ENCODE measurements around the gene TMEM238L. TPM values are rescaled to one million over a fixed set of nuclear protein-coding genes. Genes with fewer than 3 reads are reported as not detected.
"Not testable (repeated sequence)": the region's sequence is repeated elsewhere in the genome, so short reads cannot be mapped to it uniquely, and the experiment has no call there.

TMEM238L gene
- total RNA-seq, result not detected in 2 replicates

DNA sequence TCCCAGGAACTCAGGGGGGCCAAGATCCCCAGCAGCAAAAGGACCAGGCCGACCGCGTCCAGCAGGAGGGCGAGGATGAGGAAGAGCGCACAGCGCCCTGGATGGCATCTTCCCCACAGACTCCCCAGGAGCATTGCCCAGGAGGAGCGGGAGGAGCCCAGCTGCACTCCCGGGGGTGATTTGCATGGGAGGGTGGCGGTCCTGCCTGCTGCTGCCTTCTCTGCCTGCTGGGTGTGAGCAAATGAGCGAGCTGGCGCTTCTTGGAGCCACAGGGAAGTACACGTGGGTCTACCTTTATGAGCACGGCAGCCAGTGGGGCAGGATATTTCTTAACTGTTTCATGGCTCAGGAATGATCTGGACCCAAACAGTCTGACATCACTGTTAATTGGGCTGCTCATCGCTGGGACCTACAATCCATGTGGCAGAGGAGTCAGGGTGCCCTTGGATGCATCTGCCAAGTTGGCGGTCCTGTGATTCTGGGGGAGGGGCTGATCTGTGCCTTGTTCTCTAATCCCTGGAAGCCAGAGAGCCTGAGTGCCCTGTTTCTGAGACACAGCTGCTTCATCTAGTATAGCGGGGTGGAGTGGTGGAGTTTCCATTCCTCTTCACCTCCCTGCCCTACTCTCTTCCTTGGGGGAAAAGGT is at the start of gene TMEM238L:
Gene TMEM238L (minus strand): TSS at position 270 of the 646 bp plus-strand sequence. CDS start 136 bp downstream, at position 134.
- TF ChIP-seq, protein P1, sequence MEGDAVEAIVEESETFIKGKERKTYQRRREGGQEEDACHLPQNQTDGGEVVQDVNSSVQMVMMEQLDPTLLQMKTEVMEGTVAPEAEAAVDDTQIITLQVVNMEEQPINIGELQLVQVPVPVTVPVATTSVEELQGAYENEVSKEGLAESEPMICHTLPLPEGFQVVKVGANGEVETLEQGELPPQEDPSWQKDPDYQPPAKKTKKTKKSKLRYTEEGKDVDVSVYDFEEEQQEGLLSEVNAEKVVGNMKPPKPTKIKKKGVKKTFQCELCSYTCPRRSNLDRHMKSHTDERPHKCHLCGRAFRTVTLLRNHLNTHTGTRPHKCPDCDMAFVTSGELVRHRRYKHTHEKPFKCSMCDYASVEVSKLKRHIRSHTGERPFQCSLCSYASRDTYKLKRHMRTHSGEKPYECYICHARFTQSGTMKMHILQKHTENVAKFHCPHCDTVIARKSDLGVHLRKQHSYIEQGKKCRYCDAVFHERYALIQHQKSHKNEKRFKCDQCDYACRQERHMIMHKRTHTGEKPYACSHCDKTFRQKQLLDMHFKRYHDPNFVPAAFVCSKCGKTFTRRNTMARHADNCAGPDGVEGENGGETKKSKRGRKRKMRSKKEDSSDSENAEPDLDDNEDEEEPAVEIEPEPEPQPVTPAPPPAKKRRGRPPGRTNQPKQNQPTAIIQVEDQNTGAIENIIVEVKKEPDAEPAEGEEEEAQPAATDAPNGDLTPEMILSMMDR (conservative IDR thresholded peaks at IDR 0.05; ENCODE audit: low read depth, low read length), result no peak
- DNase-seq (ENCODE audit: low read depth), result no peak
- no peak within 1 kb of the TSS for H3K4me3 ChIP-seq (ENCODE audit: low read depth, low read length)

- H3K4me3 ChIP-seq (ENCODE audit: low read depth, low read length); DNase-seq (ENCODE audit: low read depth): not testable (repeated sequence)
Measured at GRCh38 chr17:10846636-10847035, 42.7 kb upstream of the TMEM238L start.

- no peak for DNase-seq (ENCODE audit: low read depth)
- H3K4me3 ChIP-seq (ENCODE audit: low read depth, low read length), result peak overlapping the region; percentile 59
- TF ChIP-seq, protein P1 (conservative IDR thresholded peaks at IDR 0.05; ENCODE audit: low read depth, low read length), result no peak
Measured at GRCh38 chr17:10845388-10845751, 41.5 kb upstream of the TMEM238L start.

- TF ChIP-seq, protein P1 (conservative IDR thresholded peaks at IDR 0.05; ENCODE audit: low read depth, low read length), result peak; percentile 89
- H3K4me3 ChIP-seq (ENCODE audit: low read depth, low read length), result peak overlapping the region; percentile 59
- DNase-seq (ENCODE audit: low read depth), result peak; percentile 3
Measured at GRCh38 chr17:10844621-10845387, 40.9 kb upstream of the TMEM238L start.

- TF ChIP-seq, protein P1 (conservative IDR thresholded peaks at IDR 0.05; ENCODE audit: low read depth, low read length), result no peak
- no peak for DNase-seq (ENCODE audit: low read depth)
- H3K4me3 ChIP-seq (ENCODE audit: low read depth, low read length), result no peak overlapping the region
Measured at GRCh38 chr17:10843811-10844210, 39.9 kb upstream of the TMEM238L start.

- TF ChIP-seq, protein P1 (conservative IDR thresholded peaks at IDR 0.05; ENCODE audit: low read depth, low read length), result no peak
- H3K4me3 ChIP-seq (ENCODE audit: low read depth, low read length), result no peak overlapping the region
- DNase-seq (ENCODE audit: low read depth), result no peak
Measured at GRCh38 chr17:10842658-10843057, 38.8 kb upstream of the TMEM238L start.

DNA sequence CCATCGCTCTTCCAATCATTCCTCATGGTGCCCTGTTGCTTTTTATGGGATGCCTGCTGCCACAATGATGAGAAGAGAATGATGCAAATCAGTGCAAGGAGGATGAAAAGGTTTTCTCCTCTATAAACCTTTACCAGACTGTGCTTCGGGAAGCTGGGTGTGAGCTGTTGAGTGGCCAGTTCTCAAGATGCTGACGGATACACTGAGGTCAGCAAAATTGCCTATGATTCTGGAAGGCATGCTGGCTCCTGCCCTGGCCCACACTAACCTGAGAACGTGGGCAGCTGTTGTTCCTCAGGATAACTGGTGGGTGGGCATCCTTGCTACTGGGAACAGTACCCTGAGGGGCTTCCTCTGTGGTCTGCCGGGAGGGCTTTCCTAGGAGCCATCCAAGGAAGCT is 34.8 kb upstream of the TMEM238L start:
- no peak overlapping the region for H3K4me3 ChIP-seq (ENCODE audit: low read depth, low read length)
- no peak for DNase-seq (ENCODE audit: low read depth)
- TF ChIP-seq, protein P1 (conservative IDR thresholded peaks at IDR 0.05; ENCODE audit: low read depth, low read length), result no peak

Data from epithelial cell of proximal tubule (primary cell).